PC-3 (cell line): ENCODE results near the gene MALRD1. TPM values are rescaled to one million over a fixed set of nuclear protein-coding genes. Genes with fewer than 3 reads are reported as not detected.

Source experiments
- ATAC-seq: fragments of 200-7000 bp; cut with Tn5 transposase; 2 replicates; pipeline ENCODE4 v1.9.1; 2020; ENCODE audit warnings: mild to moderate bottlenecking, moderate library complexity
- BruUV-seq: library from RNA; stranded (reverse); fragments of 400-500 nt; replicated peaks from 2 replicates; lab custom pipeline; 2021; lab: Mats Ljungman, UMichigan
- CTCF ChIA-PET: fragments of 300-600 bp; sonication (Branson Sonifier 250); formaldehyde crosslinking; loops from one replicate; lab custom pipeline; 2022; ENCODE audit warnings: antibody characterized with exemption; lab: Charles Lee
- POLR2A ChIA-PET: fragments of 300-600 bp; sonication (Branson Sonifier 250); formaldehyde crosslinking; loops from one replicate; lab custom pipeline; 2022; ENCODE audit warnings: antibody characterized with exemption; ENCODE audit not compliant: unreplicated experiment; lab: Charles Lee
- DNase-seq: peaks from one replicate; pipeline ENCODE4 v3.0.0-alpha.2; 2015
- H2AFZ ChIP-seq: fragments of 300-600 bp; sonication (generic); 2 replicates; pipeline ENCODE4 v1.6.0; 2016; ENCODE audit warnings: antibody characterized with exemption, low read length
- H3F3A ChIP-seq: fragments of 300-600 bp; sonication (generic); one replicate; pipeline ENCODE4 v1.6.0; 2017; ENCODE audit warnings: antibody characterized with exemption, low read length, control low read depth, mild to moderate bottlenecking; ENCODE audit not compliant: unreplicated experiment
- H3K27ac ChIP-seq: fragments of 300-600 bp; sonication (generic); 2 replicates; pipeline ENCODE4 v1.5.1; 2016; ENCODE audit warnings: mild to moderate bottlenecking, low read length
- H3K27me3 ChIP-seq: fragments of 300-600 bp; sonication (generic); 2 replicates; pipeline ENCODE4 v1.6.1; 2016; ENCODE audit warnings: low read length, mixed read lengths
- H3K36me3 ChIP-seq: fragments of 300-600 bp; sonication (generic); 2 replicates; pipeline ENCODE4 v1.6.1; 2016; ENCODE audit warnings: low read depth, mixed run types, low read length, mixed read lengths
- H3K4me1 ChIP-seq: fragments of 300-600 bp; sonication (generic); 2 replicates; pipeline ENCODE4 v1.5.1; 2016; ENCODE audit warnings: low read length; ENCODE audit not compliant: insufficient read depth
- H3K4me2 ChIP-seq: fragments of 300-600 bp; sonication (generic); 2 replicates; pipeline ENCODE4 v1.6.0; 2016; ENCODE audit warnings: low read length
- H3K4me3 ChIP-seq: fragments of 300-600 bp; sonication (generic); 2 replicates; pipeline ENCODE4 v1.5.1; 2016; ENCODE audit warnings: mild to moderate bottlenecking, low read length, mixed read lengths
- H3K79me2 ChIP-seq: fragments of 300-600 bp; sonication (generic); 2 replicates; pipeline ENCODE4 v1.6.1; 2017; ENCODE audit warnings: low read length, mixed read lengths
- H3K9ac ChIP-seq: fragments of 300-600 bp; sonication (generic); 2 replicates; pipeline ENCODE4 v1.6.0; 2016; ENCODE audit warnings: mild to moderate bottlenecking, low read length
- H3K9me2 ChIP-seq: fragments of 300-600 bp; sonication (generic); replicated peaks from 2 replicates; pipeline ENCODE4 v1.6.1; 2016; ENCODE audit warnings: mixed run types, low read length, mixed read lengths
- H3K9me3 ChIP-seq: fragments of 300-600 bp; sonication (generic); 2 replicates; pipeline ENCODE4 v1.6.1; 2016; ENCODE audit warnings: low read length, mixed read lengths
- H4K20me1 ChIP-seq: fragments of 300-600 bp; sonication (generic); 2 replicates; pipeline ENCODE4 v1.6.1; 2016; ENCODE audit warnings: low read length, mixed read lengths
- EZH2 ChIP-seq: fragments of 300-600 bp; sonication (generic); IDR thresholded peaks from one replicate; pipeline ENCODE4 v1.6.1; 2017; ENCODE audit warnings: antibody characterized with exemption, mild to moderate bottlenecking, low read length; ENCODE audit not compliant: unreplicated experiment
- EZH2phosphoT487 ChIP-seq: fragments of 300-600 bp; sonication (generic); IDR thresholded peaks from 2 replicates; pipeline ENCODE4 v1.6.1; 2018; ENCODE audit warnings: mild to moderate bottlenecking, antibody characterized with exemption, low read length, borderline replicate concordance
- intact Hi-C: fragments of 100-400 bp; cut with micrococcal nuclease; formaldehyde crosslinking; loops from 2 replicates; pipeline ENCODE4 v1.9.0; 2023
- total RNA-seq: library from RNA; depleted of rRNA; stranded (reverse); fragments of >200 nt; gene quantifications from 2 replicates; pipeline ENCODE4 v1.2.3, GENCODE V29; 2014
- TF ChIP-seq, protein P1 (sequence below): fragments of 300-600 bp; sonication (generic); conservative IDR thresholded peaks from 2 replicates; pipeline ENCODE4 v1.5.1; 2017; ENCODE audit warnings: antibody characterized with exemption, low read depth, mild to moderate bottlenecking, low read length

Gene MALRD1
- total RNA-seq, 1 experiment from 2014 or later, result not detected

- CTCF ChIA-PET, result no interaction called here
These were observed 483.8 kb downstream of the MALRD1 start for GRCh38 chr10:19532411-19532810.

GRCh38 chr10:19541299-19541698, 492.7 kb downstream of the MALRD1 start:
- Histone ChIP-seq H3K9me3 (no peaks in the 10 kb centered on the region), H2AFZ (no peak overlapping the region), H3K27me3 (no peaks in the 10 kb centered on the region), H3K27ac (no peak overlapping the region), H3F3A (no peaks in the 10 kb centered on the region), H3K4me3 (no peak overlapping the region), H3K79me2 (no peaks in the 10 kb centered on the region), H3K9ac (no peak overlapping the region), H3K36me3 (no peaks in the 10 kb centered on the region), H3K9me2 (no peaks in the 10 kb centered on the region), H4K20me1 (no peaks in the 10 kb centered on the region), H3K4me2 (no peak overlapping the region), H3K4me1 (no peaks in the 10 kb centered on the region)
- DNase-seq, result no peak
- ChIA-PET CTCF (no interaction called here), POLR2A (no interaction called here)
- intact Hi-C loops, result no loop called here
- no TSS peak for BruUV-seq
- no peak for ATAC-seq
- TF ChIP-seq EZH2 (no peak), EZH2phosphoT487 (no peak)
- TF ChIP-seq, protein P1, sequence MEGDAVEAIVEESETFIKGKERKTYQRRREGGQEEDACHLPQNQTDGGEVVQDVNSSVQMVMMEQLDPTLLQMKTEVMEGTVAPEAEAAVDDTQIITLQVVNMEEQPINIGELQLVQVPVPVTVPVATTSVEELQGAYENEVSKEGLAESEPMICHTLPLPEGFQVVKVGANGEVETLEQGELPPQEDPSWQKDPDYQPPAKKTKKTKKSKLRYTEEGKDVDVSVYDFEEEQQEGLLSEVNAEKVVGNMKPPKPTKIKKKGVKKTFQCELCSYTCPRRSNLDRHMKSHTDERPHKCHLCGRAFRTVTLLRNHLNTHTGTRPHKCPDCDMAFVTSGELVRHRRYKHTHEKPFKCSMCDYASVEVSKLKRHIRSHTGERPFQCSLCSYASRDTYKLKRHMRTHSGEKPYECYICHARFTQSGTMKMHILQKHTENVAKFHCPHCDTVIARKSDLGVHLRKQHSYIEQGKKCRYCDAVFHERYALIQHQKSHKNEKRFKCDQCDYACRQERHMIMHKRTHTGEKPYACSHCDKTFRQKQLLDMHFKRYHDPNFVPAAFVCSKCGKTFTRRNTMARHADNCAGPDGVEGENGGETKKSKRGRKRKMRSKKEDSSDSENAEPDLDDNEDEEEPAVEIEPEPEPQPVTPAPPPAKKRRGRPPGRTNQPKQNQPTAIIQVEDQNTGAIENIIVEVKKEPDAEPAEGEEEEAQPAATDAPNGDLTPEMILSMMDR, result no peak

More at GRCh38 chr10:19532411-19532810, 483.8 kb downstream of the MALRD1 start:
- intact Hi-C loops, result no loop called here
- ATAC-seq (no peak), DNase-seq (no peak)
- H2AFZ ChIP-seq, result no peak overlapping the region
- no peak overlapping the region for H3K9ac ChIP-seq
- H4K20me1 ChIP-seq, result no peaks in the 10 kb centered on the region
- no peak overlapping the region for H3K4me3 ChIP-seq
- H3K4me1 ChIP-seq, result no peaks in the 10 kb centered on the region
- H3K9me2 ChIP-seq, result no peaks in the 10 kb centered on the region
- no peaks in the 10 kb centered on the region for H3K27me3 ChIP-seq
- H3K4me2 ChIP-seq, result no peak overlapping the region
- TF ChIP-seq, protein P1, result no peak
- H3K79me2 ChIP-seq, result no peaks in the 10 kb centered on the region
- BruUV-seq, result no TSS peak
- H3F3A ChIP-seq, result no peaks in the 10 kb centered on the region
- no peak overlapping the region for H3K27ac ChIP-seq
- H3K9me3 ChIP-seq, result no peaks in the 10 kb centered on the region
- H3K36me3 ChIP-seq, result no peaks in the 10 kb centered on the region
- POLR2A ChIA-PET, result no interaction called here

GRCh38 chr10:19546224-19546623, 497.6 kb downstream of the MALRD1 start:
- ChIA-PET CTCF (no interaction called here), POLR2A (no interaction called here)
- no peak overlapping the region for H3K4me3 ChIP-seq
- no peaks in the 10 kb centered on the region for H3K27me3 ChIP-seq
- no peak overlapping the region for H2AFZ ChIP-seq
- no peak overlapping the region for H3K9ac ChIP-seq
- H3K4me2 ChIP-seq, result no peak overlapping the region
- no peaks in the 10 kb centered on the region for H3K4me1 ChIP-seq
- H4K20me1 ChIP-seq, result no peaks in the 10 kb centered on the region
- no peak overlapping the region for H3K27ac ChIP-seq
- no peaks in the 10 kb centered on the region for H3K9me2 ChIP-seq
- no peak for DNase-seq
- no peaks in the 10 kb centered on the region for H3F3A ChIP-seq
- BruUV-seq, result no TSS peak
- no peak for TF ChIP-seq EZH2phosphoT487
- TF ChIP-seq EZH2, result no peak
- TF ChIP-seq, protein P1, result no peak
- no peaks in the 10 kb centered on the region for H3K36me3 ChIP-seq
- no peak for ATAC-seq
- no peaks in the 10 kb centered on the region for H3K79me2 ChIP-seq
- intact Hi-C loops, result no loop called here
- no peaks in the 10 kb centered on the region for H3K9me3 ChIP-seq
